ENCODE data around the gene RARG. TPM values are rescaled to one million over a fixed set of nuclear protein-coding genes. Genes with fewer than 3 reads are reported as not detected.
A peak's percentile ranks its signal among the peaks of the same experiment; 100 is the strongest.

Gene RARG
- total and polyA plus RNA-seq, 9 donors = 8.7 to 37.0 (median 25.8) TPM

GRCh38 chr12:53214221-53214620, 17.8 kb downstream of the RARG start:
- Histone ChIP-seq H3K4me3 (no peak overlapping the region), H3K36me3 (no peaks in the 10 kb centered on the region), H3K27ac (no peak overlapping the region), H3K4me1 (ENCODE audit: insufficient read depth) (peaks cover 17% of the 10 kb centered on the region), H3K9me3 (no peaks in the 10 kb centered on the region), H3K27me3 (no peaks in the 10 kb centered on the region)
- 77 to 81% (median 80%) methylated on average over 5 of the region's 5 CpGs for WGBS, 3 donors
- intact Hi-C loops (cut with DNase I) = loop anchor here in 3 of 4 donors (2.0 to 5.0 kb wide), 3 partner anchors 38 to 73 kb away; a partner anchor contains a TSS
- TF ChIP-seq CTCF (IDR thresholded peaks at IDR 0.05) (no peak), POLR2A (IDR thresholded peaks at IDR 0.05) (no peak), EP300 (IDR thresholded peaks at IDR 0.05) (no peak)
- no peak for DNase-seq

- H3K27ac ChIP-seq = no peak overlapping the region
These were observed 18.7 kb downstream of the RARG start for GRCh38 chr12:53213348-53213747.

GRCh38 chr12:53212931-53213330, 19.1 kb downstream of the RARG start:
- Histone ChIP-seq H3K4me3 (no peak overlapping the region), H3K9me3 (no peaks in the 10 kb centered on the region), H3K36me3 (no peaks in the 10 kb centered on the region), H3K4me1 (ENCODE audit: insufficient read depth) (peaks cover 22% of the 10 kb centered on the region), H3K27ac (no peak overlapping the region), H3K27me3 (no peaks in the 10 kb centered on the region)
- DNase-seq = no peak
- WGBS, 3 donors = 46 to 55% (median 48%) methylated on average over 12 of the region's 12 CpGs
- intact Hi-C loops (cut with DNase I) = loop anchor here in 3 of 4 donors (2.0 to 5.0 kb wide), 3 partner anchors 39 to 74 kb away; a partner anchor contains a TSS
- no peak for TF ChIP-seq EP300 (IDR thresholded peaks at IDR 0.05)

More at GRCh38 chr12:53213348-53213747, 18.7 kb downstream of the RARG start:
- DNase-seq = peak; percentile 74 to 89 (median 85)
- H3K4me3 ChIP-seq = no peak overlapping the region
- no peaks in the 10 kb centered on the region for H3K36me3 ChIP-seq
- TF ChIP-seq EP300 (IDR thresholded peaks at IDR 0.05) (no peak), CTCF (IDR thresholded peaks at IDR 0.05) (peak; percentile 89 to 93 (median 91))
- H3K27me3 ChIP-seq = no peaks in the 10 kb centered on the region
- peaks cover 24% of the 10 kb centered on the region for H3K4me1 ChIP-seq (ENCODE audit: insufficient read depth)
- 9 to 10% (median 10%) methylated on average over 13 to 14 of the region's 14 CpGs for WGBS, 3 donors
- no peaks in the 10 kb centered on the region for H3K9me3 ChIP-seq
- intact Hi-C loops (cut with DNase I) = loop anchor here in 3 of 4 donors (2.0 to 5.0 kb wide), 3 partner anchors 39 to 74 kb away; a partner anchor contains a TSS

GRCh38 chr12:53211476-53212381, 20.3 kb downstream of the RARG start:
- no peaks in the 10 kb centered on the region for H3K27me3 ChIP-seq
- no peak for DNase-seq
- no peaks in the 10 kb centered on the region for H3K9me3 ChIP-seq
- intact Hi-C loops (cut with DNase I) = loop anchor here in 3 of 4 donors (2.0 to 5.0 kb wide), 3 partner anchors 41 to 76 kb away; a partner anchor contains a TSS
- TF ChIP-seq EP300 (IDR thresholded peaks at IDR 0.05) = no peak
- no peak for TF ChIP-seq CTCF (IDR thresholded peaks at IDR 0.05)
- TF ChIP-seq POLR2A (IDR thresholded peaks at IDR 0.05) = no peak
- no peak overlapping the region for H3K4me3 ChIP-seq
- 83 to 87% (median 87%) methylated on average over 12 to 13 of the region's 13 CpGs for WGBS, 3 donors
- H3K27ac ChIP-seq = no peak overlapping the region
- H3K4me1 ChIP-seq (ENCODE audit: insufficient read depth) = peaks cover 12% of the 10 kb centered on the region
- no peaks in the 10 kb centered on the region for H3K36me3 ChIP-seq
